ENCODE data around the gene GRIK4. TPM values are rescaled to one million over a fixed set of nuclear protein-coding genes. Genes with fewer than 3 reads are reported as not detected.

GRIK4 gene
- total and polyA plus RNA-seq, 9 of the 15 experiments (the other 6 are each of a cell fraction or from before 2014, with no cell fraction given), result not detected

DNA sequence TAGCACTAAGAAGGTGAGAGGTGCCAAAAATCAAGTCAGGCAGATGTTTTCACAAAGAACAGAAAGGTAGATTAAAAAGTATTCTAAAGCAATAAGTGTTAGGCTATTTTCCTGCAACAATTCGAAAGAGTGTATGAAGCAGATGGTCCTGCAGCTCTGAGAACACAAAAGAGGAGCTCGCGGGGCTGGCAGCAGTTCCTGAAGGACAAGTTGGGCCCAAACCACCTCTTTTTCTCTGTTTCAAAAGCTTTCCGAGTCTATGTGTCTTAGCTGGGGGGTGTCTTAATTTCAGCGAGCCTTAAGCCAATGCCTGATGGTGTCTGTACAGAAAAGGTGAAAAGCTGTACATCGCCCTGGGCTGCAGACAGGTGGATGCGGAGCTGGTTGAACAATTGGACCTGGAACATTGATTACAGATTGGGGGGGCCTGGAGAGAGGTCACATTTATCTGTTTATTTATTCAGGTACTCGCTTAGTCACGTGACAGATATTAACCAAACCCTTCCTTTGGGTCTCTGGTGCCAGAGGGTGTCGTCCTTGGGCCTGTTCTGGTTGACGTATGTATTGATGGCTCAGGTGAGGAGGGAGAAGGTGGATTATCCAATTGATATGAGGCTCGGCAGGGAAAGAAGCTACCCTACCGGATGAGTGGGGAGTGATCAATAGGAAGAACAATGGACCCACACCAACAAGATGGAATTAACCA is 24.7 kb downstream of the GRIK4 start:
- ATAC-seq (no peak), DNase-seq (ENCODE audit: extremely low read depth in 1 of 4, low spot score in 3 of 4) (no peak), FAIRE-seq (no peak)
- Histone ChIP-seq H3K4me1 (replicated peaks in 1 of 2; ENCODE audit: control insufficient read depth in 2 of 2, insufficient read depth in 2 of 2, low read length in 2 of 2) (0 out of 5 replicates have a peak, but pooled peaks cover 0 to 3% of the 10 kb centered on the region in 2 experiments), H4K20me1 (replicated peaks; ENCODE audit: control insufficient read depth, insufficient read depth, low read length) (no peaks in the 10 kb centered on the region), H3K36me3 (ENCODE audit: control insufficient read depth, insufficient read depth, low read length) (no peaks in the 10 kb centered on the region), H3K4me2 (ENCODE audit: insufficient read depth, low read length) (no peak overlapping the region), H3K9ac (ENCODE audit: insufficient read depth in 1 of 2, low read depth in 2 of 2, low read length in 2 of 2) (no peak overlapping the region), H3K4me3 (no peak overlapping the region), H3K79me2 (ENCODE audit: control insufficient read depth, insufficient read depth, low read length) (no peaks in the 10 kb centered on the region), H3K27me3 (ENCODE audit: control insufficient read depth in 2 of 2, insufficient read depth in 2 of 2, low read length in 2 of 2) (peaks cover 15 to 80% of the 10 kb centered on the region in 2 experiments; a peak in 4 of 5 replicates), H2AFZ (ENCODE audit: low read depth, low read length) (no peak overlapping the region), H3K9me1 (ENCODE audit: control insufficient read depth, insufficient read depth, low read length) (no peaks in the 10 kb centered on the region), H3K9me3 (replicated peaks; ENCODE audit: control insufficient read depth, insufficient read depth, low read depth, low read length) (no peaks in the 10 kb centered on the region), H3K27ac (ENCODE audit: extremely low read depth, low read depth, low read length) (no peak overlapping the region)
- ChIA-PET POLR2A (interaction anchor here (0.6 kb wide), 1 partner anchor 40 kb away, joined by 3 read pairs; no protein-coding TSS in a partner anchor), CTCF (ENCODE audit: low intra/inter-chr PET ratio) (no interaction called here)
- WGBS (ENCODE audit: insufficient coverage, low coverage, missing lambda C conversion rate), result 1% methylated on average over 13 of the region's 13 CpGs
- in situ Hi-C loops (cut with MboI), result no loop called here
- intact Hi-C loops (cut with micrococcal nuclease), result no loop called here
- BruUV-seq (replicated peaks), result no TSS peak
- no peak for TF ChIP-seq POLR2H (tag; IDR thresholded peaks at IDR 0.05; ENCODE audit: low read depth)
- TF ChIP-seq, protein P1, sequence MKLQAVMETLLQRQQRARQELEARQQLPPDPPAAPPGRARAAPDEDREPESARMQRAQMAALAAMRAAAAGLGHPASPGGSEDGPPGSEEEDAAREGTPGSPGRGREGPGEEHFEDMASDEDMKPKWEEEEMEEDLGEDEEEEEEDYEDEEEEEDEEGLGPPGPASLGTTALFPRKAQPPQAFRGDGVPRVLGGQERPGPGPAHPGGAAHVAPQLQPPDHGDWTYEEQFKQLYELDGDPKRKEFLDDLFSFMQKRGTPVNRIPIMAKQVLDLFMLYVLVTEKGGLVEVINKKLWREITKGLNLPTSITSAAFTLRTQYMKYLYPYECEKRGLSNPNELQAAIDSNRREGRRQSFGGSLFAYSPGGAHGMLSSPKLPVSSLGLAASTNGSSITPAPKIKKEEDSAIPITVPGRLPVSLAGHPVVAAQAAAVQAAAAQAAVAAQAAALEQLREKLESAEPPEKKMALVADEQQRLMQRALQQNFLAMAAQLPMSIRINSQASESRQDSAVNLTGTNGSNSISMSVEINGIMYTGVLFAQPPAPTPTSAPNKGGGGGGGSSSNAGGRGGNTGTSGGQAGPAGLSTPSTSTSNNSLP (IDR thresholded peaks at IDR 0.05; ENCODE audit: borderline replicate concordance, low read depth, low read length), result no peak
- no peak for TF ChIP-seq CEBPB (tag; IDR thresholded peaks at IDR 0.05)
- TF ChIP-seq, protein P2, sequence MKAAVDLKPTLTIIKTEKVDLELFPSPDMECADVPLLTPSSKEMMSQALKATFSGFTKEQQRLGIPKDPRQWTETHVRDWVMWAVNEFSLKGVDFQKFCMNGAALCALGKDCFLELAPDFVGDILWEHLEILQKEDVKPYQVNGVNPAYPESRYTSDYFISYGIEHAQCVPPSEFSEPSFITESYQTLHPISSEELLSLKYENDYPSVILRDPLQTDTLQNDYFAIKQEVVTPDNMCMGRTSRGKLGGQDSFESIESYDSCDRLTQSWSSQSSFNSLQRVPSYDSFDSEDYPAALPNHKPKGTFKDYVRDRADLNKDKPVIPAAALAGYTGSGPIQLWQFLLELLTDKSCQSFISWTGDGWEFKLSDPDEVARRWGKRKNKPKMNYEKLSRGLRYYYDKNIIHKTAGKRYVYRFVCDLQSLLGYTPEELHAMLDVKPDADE (conservative IDR thresholded peaks at IDR 0.05; ENCODE audit: control insufficient read depth, low read depth, low read length), result no peak
- TF ChIP-seq SIRT6 (IDR thresholded peaks at IDR 0.05; ENCODE audit: low read depth, low read length), result no peak
- TF ChIP-seq, protein P3, sequence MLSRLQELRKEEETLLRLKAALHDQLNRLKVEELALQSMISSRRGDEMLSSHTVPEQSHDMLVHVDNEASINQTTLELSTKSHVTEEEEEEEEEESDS (CRISPR knock-in tag; IDR thresholded peaks at IDR 0.05), result no peak
- TF ChIP-seq ZNF75A (CRISPR knock-in tag; IDR thresholded peaks at IDR 0.05), result no peak
- TF ChIP-seq, protein P4, sequence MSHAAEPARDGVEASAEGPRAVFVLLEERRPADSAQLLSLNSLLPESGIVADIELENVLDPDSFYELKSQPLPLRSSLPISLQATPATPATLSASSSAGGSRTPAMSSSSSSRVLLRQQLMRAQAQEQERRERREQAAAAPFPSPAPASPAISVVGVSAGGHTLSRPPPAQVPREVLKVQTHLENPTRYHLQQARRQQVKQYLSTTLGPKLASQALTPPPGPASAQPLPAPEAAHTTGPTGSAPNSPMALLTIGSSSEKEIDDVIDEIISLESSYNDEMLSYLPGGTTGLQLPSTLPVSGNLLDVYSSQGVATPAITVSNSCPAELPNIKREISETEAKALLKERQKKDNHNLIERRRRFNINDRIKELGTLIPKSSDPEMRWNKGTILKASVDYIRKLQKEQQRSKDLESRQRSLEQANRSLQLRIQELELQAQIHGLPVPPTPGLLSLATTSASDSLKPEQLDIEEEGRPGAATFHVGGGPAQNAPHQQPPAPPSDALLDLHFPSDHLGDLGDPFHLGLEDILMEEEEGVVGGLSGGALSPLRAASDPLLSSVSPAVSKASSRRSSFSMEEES (CRISPR knock-in tag; IDR thresholded peaks at IDR 0.05), result peak; percentile 82
- 0 out of 2 replicates have a peak, but pooled peaks have one; percentile 29 for TF ChIP-seq TOE1 (IDR thresholded peaks at IDR 0.05; ENCODE audit: borderline replicate concordance)
- no peak for TF ChIP-seq TOE1 (CRISPR knock-in tag; IDR thresholded peaks at IDR 0.05; ENCODE audit: borderline replicate concordance, low read depth)
- TF ChIP-seq ZNF717 (CRISPR knock-in tag; IDR thresholded peaks at IDR 0.05), result no peak
- TF ChIP-seq RAD51 (IDR thresholded peaks at IDR 0.05; ENCODE audit: borderline replicate concordance, low read depth), result peak; percentile 67; the same call in 1 of the 2 replicates
- no peak for TF ChIP-seq NFIC (IDR thresholded peaks at IDR 0.05)
- TF ChIP-seq, protein P5, sequence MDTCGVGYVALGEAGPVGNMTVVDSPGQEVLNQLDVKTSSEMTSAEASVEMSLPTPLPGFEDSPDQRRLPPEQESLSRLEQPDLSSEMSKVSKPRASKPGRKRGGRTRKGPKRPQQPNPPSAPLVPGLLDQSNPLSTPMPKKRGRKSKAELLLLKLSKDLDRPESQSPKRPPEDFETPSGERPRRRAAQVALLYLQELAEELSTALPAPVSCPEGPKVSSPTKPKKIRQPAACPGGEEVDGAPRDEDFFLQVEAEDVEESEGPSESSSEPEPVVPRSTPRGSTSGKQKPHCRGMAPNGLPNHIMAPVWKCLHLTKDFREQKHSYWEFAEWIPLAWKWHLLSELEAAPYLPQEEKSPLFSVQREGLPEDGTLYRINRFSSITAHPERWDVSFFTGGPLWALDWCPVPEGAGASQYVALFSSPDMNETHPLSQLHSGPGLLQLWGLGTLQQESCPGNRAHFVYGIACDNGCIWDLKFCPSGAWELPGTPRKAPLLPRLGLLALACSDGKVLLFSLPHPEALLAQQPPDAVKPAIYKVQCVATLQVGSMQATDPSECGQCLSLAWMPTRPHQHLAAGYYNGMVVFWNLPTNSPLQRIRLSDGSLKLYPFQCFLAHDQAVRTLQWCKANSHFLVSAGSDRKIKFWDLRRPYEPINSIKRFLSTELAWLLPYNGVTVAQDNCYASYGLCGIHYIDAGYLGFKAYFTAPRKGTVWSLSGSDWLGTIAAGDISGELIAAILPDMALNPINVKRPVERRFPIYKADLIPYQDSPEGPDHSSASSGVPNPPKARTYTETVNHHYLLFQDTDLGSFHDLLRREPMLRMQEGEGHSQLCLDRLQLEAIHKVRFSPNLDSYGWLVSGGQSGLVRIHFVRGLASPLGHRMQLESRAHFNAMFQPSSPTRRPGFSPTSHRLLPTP (IDR thresholded peaks at IDR 0.05; ENCODE audit: borderline replicate concordance, extremely low read depth, insufficient read length), result no peak

All from K562 (cell line).